ENCODE results near the gene C15orf61. TPM values are rescaled to one million over a fixed set of nuclear protein-coding genes. Genes with fewer than 3 reads are reported as not detected.

Gene C15orf61
- total RNA-seq, 1 experiment from 2014 or later, result 6.5 TPM

DNA sequence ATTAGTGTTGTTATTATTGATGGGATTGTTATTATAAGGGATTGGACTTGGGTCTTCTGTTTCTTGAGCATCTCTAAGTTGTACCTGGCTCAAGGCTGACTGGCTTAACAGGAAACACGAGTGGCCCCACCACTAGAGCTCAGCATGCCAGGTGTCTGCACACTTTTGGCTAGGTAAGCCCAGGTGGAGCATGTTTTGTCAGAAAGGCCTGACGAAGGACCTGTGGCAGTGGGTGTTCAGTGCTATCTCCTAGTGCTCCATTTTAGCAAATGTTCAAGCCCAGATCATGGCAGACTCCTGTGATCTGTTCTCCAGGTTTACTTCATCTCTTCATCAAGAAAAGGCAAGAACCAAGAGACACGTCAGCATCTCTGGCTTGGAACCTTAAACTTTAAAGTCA is 24.9 kb downstream of the C15orf61 start:
- Histone ChIP-seq H3F3A (ENCODE audit: insufficient read depth, low read depth) (peaks cover 8% of the 10 kb centered on the region; the same call in 1 of the 2 replicates), H3K79me2 (ENCODE audit: low read depth) (no peaks in the 10 kb centered on the region), H3K4me1 (replicated peaks; ENCODE audit: insufficient read depth) (peaks cover 3% of the 10 kb centered on the region), H3K4me2 (no peak overlapping the region), H2AFZ (no peak overlapping the region), H3K9me2 (ENCODE audit: insufficient read depth) (no peaks in the 10 kb centered on the region), H3K4me3 (no peak overlapping the region), H3K9me3 (ENCODE audit: insufficient read depth, low read depth) (no peaks in the 10 kb centered on the region), H4K20me1 (ENCODE audit: insufficient read depth) (no peaks in the 10 kb centered on the region), H3K36me3 (ENCODE audit: low read depth) (no peaks in the 10 kb centered on the region), H3K27me3 (ENCODE audit: insufficient read depth, low read depth) (no peaks in the 10 kb centered on the region), H3K27ac (no peak overlapping the region)
- intact Hi-C loops (cut with micrococcal nuclease; ENCODE audit: unreplicated experiment), result no loop called here
- TF ChIP-seq, protein P1, sequence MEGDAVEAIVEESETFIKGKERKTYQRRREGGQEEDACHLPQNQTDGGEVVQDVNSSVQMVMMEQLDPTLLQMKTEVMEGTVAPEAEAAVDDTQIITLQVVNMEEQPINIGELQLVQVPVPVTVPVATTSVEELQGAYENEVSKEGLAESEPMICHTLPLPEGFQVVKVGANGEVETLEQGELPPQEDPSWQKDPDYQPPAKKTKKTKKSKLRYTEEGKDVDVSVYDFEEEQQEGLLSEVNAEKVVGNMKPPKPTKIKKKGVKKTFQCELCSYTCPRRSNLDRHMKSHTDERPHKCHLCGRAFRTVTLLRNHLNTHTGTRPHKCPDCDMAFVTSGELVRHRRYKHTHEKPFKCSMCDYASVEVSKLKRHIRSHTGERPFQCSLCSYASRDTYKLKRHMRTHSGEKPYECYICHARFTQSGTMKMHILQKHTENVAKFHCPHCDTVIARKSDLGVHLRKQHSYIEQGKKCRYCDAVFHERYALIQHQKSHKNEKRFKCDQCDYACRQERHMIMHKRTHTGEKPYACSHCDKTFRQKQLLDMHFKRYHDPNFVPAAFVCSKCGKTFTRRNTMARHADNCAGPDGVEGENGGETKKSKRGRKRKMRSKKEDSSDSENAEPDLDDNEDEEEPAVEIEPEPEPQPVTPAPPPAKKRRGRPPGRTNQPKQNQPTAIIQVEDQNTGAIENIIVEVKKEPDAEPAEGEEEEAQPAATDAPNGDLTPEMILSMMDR (conservative IDR thresholded peaks at IDR 0.05), result no peak
- TF ChIP-seq EZH2 (IDR thresholded peaks at IDR 0.05; ENCODE audit: low read depth), result no peak
- POLR2A ChIA-PET (ENCODE audit: unreplicated experiment), result interaction anchor here (0.5 kb wide), 1 partner anchor 72 kb away, joined by 4 read pairs; no protein-coding TSS in a partner anchor
- no TSS peak for BruUV-seq (replicated peaks)
- DNase-seq, result no peak
- CTCF ChIA-PET, result no interaction called here

GRCh38 chr15:67547064-67547463 is 26.1 kb downstream of the C15orf61 start:
- Histone ChIP-seq H3F3A (ENCODE audit: insufficient read depth, low read depth) (peaks cover 7% of the 10 kb centered on the region; the same call in 1 of the 2 replicates), H3K27ac (no peak overlapping the region), H3K4me3 (no peak overlapping the region), H3K27me3 (ENCODE audit: insufficient read depth, low read depth) (no peaks in the 10 kb centered on the region), H4K20me1 (ENCODE audit: insufficient read depth) (no peaks in the 10 kb centered on the region), H3K9me3 (ENCODE audit: insufficient read depth, low read depth) (no peaks in the 10 kb centered on the region), H3K4me2 (no peak overlapping the region), H3K4me1 (replicated peaks; ENCODE audit: insufficient read depth) (no peaks in the 10 kb centered on the region), H2AFZ (no peak overlapping the region), H3K36me3 (ENCODE audit: low read depth) (no peaks in the 10 kb centered on the region), H3K79me2 (ENCODE audit: low read depth) (no peaks in the 10 kb centered on the region), H3K9me2 (ENCODE audit: insufficient read depth) (no peaks in the 10 kb centered on the region)
- ChIA-PET CTCF (no interaction called here), POLR2A (ENCODE audit: unreplicated experiment) (no interaction called here)
- DNase-seq, result no peak
- BruUV-seq (replicated peaks), result no TSS peak
- intact Hi-C loops (cut with micrococcal nuclease; ENCODE audit: unreplicated experiment), result no loop called here
- TF ChIP-seq EZH2 (IDR thresholded peaks at IDR 0.05; ENCODE audit: low read depth), result no peak
- TF ChIP-seq, protein P1 (conservative IDR thresholded peaks at IDR 0.05), result no peak

DNA sequence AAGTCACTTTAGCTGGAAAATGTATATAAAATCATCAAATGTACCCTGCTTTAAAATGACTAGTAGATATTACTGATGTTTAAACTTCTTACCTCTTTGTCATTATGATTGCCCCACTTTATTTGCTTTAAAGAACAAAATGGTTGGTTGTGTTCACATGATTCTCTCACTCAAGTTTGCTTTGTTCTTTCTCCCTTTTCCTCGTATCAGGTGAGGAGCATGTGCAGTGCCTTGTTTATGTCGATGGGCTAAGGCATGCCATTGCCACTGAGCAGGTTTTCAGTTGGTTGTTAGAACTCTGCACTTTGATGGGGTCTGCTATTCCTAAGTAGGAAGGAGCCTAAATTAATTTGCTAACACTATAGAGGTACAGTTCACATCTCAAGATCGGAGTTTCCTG is 26.9 kb downstream of the C15orf61 start:
- no peaks in the 10 kb centered on the region for H3K79me2 ChIP-seq (ENCODE audit: low read depth)
- H3K27me3 ChIP-seq (ENCODE audit: insufficient read depth, low read depth), result no peaks in the 10 kb centered on the region
- H3K4me3 ChIP-seq, result no peak overlapping the region
- H3K9me2 ChIP-seq (ENCODE audit: insufficient read depth), result no peaks in the 10 kb centered on the region
- no peak overlapping the region for H3K27ac ChIP-seq
- ChIA-PET POLR2A (ENCODE audit: unreplicated experiment) (no interaction called here), CTCF (no interaction called here)
- no TSS peak for BruUV-seq (replicated peaks)
- TF ChIP-seq EZH2 (IDR thresholded peaks at IDR 0.05; ENCODE audit: low read depth), result no peak
- TF ChIP-seq, protein P1 (conservative IDR thresholded peaks at IDR 0.05), result no peak
- no peaks in the 10 kb centered on the region for H3K36me3 ChIP-seq (ENCODE audit: low read depth)
- no peak for DNase-seq
- 0 out of 2 replicates have a peak, but pooled peaks cover 4% of the 10 kb centered on the region for H3F3A ChIP-seq (ENCODE audit: insufficient read depth, low read depth)
- H3K4me2 ChIP-seq, result no peak overlapping the region
- H3K4me1 ChIP-seq (replicated peaks; ENCODE audit: insufficient read depth), result no peaks in the 10 kb centered on the region
- no peaks in the 10 kb centered on the region for H3K9me3 ChIP-seq (ENCODE audit: insufficient read depth, low read depth)
- intact Hi-C loops (cut with micrococcal nuclease; ENCODE audit: unreplicated experiment), result no loop called here
- H2AFZ ChIP-seq, result no peak overlapping the region
- H4K20me1 ChIP-seq (ENCODE audit: insufficient read depth), result no peaks in the 10 kb centered on the region
